ENCODE results near the gene CNR2.
"Not testable (repeated sequence)": the region's sequence is repeated elsewhere in the genome, so short reads cannot be mapped to it uniquely, and the experiment has no call there.

CNR2 gene

DNA sequence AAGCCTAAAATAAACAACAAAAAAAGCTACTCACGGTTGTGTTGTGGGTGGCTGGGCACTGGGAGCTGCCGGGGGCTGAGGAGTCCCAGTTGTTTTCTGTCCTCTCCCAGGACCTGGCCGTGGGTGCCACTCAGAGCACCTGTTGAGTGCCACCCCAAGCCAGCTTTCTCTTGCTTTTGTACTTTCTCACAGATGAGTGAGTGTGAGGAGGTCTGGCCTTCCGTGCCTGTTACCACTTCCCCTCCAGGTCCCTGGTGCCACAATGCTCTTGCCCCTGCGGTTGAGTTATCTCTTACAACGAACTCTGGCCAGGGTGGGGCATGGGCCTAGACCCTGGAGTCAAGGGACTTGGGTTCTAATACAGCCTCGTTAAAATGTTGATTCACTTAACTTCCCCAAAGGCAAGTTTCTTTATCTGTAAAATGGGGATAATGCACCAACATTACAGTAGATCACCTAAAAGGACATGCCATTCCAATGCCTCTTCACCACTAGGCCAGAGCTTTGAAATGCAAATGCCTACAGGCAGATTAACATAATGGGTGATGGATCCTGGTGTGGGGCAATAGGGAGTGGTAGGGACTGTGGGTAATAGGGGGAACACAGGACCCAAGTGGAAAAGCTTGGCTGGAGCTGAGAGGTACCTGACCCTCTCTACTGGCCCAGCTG is at the start of gene CNR2:
Gene CNR2 (minus strand): TSS at position 151 of the 669 bp plus-strand sequence. CDS start 37,745 bp downstream, outside the sequence.
- DNase-seq, result no peak

DNA sequence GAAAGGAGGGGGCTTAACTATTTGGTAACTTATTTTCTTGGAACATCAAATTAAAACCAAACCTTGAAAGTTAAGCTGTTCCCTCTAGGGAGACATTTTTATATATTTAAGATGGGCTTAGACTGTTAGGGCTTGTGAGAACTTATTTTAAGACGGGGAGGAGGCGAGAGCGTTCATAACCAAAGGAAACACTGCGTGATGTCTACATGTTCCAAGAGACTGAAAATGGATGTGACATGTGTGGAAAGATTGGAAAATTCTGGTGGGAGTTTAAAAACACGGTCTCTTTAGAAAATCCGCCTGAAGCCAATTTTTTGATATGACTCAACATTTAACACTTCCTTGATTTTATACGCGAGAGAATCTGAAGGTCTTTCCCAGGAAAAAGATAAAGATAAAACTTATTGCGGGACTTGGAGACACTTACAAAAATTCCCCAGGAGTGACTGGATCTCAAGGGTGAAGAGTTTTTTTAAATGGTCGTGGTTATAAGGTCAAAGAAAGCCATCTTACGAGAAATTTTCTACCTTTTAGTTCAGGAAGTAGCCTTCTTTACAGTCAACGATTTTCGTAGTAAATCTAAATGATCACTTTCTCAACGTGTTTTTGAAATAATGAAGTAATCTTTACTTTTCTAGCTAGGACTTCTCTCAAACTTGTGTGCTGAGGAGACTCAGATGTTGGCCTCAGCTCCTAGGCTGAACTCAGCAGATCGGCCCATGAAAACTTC is 47.3 kb upstream of the CNR2 start:
- no peak for DNase-seq

DNA sequence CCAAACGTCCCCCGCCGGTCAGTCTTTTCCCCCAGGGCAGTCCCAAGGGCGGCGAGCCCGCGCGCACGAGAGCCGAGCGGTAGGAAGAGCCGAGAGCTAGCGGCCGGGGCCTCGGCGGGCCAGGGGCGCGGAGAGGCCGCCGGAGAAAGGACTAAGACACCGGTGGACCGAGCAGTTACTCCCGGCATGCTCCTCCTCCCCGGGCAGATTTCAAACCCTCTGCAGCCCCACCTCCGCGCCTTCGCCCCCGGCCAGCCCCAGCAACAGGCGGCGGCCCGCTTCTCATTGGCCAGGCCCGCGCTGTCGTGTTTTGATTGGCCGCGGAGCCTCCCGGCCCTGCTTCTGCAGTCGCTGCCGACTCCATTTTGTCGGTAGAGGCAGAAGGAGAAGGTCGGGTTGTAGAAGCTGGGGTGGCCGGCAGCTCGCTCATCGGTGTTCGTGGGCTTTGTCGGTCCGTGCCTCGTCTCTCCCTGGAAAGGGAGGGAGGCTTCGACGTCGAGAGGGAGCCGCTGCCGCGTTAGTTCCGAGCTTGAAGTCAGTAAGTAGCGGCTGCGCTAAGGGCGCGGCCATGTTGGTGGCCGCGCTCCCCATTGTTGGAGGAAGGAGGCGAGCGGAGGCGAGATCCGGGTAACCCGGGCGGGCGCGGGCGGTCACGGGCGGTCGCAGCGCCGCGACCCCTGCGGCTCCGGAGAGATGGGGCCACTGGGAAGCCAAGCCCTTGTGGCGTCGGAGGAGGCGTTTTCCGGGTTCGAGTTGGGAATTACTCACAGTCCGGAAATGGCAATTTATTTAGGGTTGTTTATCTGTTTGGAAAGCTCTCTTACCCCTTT is 46.5 kb upstream of the CNR2 start, which contains the start of gene PNRC2:
Gene PNRC2 (plus strand): TSS at position 368 of the 830 bp plus-strand sequence. CDS start 1,630 bp downstream, outside the sequence.
- DNase-seq, result peak; percentile 97

DNA sequence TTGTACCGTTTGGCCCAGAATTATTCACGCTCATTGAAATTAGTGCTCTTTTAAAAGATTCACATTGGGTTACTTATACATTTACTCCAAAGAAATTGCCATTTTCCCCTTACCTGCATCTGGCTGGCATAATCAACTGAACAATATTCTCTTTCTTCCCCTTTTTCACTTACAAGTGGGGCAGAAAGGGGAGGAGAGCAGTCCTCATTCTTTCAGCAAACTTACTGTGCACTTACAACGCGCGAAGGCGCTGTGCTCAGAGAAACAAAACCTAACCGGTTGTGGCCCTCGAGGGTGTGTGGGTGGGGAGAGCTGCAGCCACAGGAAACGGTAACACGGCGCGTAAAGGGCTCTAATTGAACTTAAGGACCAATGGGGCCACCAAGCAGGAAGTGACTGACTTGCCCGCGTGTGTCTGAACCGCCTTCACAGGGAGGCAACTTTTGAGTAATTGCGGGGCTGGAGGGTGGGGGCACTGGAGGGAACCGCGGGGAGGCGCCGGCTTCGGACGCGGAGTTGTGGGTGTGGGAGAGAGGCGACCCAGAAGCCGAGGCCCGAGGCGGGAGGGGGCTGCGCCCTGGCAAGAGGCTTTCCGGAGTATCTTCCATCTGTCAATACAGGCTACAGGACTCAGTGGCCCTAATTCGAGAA is 45.8 kb upstream of the CNR2 start:
- peak; percentile 94 for DNase-seq

DNA sequence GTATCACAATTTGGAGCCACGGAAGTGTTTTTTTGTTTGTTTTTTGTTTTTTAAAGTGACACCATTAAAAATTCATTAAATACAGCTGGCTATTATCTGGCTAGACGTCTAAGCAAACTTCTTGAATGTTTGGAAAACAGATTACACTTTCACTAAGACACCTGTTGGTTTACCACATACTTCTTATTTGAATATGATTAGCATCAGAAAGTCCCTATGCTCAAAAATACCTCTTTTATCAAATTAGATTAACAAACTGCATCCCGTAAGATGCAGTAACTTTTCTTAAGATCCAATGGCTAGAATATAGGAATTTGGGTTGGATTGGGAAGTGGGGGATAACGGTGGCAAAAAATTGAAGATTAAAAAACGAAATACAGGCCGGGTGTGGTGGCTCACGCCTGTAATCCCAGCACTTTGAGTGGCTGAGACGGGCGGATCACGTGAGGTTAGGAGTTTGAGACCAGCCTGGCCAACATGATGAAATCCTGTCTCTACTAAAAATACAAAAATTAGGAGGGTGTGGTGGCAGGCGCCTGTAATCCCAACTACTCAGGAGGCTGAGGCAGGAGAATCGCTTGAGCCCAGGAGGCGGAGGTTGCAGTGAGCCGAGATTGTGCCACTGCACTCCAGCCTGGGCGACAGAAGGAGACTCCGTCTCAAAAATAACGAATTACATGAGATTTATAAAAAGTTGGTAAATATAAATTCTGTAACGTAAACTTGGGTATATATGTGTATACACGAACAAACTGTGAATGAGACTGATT is 45.1 kb upstream of the CNR2 start:
- not testable (repeated sequence) for DNase-seq

DNA sequence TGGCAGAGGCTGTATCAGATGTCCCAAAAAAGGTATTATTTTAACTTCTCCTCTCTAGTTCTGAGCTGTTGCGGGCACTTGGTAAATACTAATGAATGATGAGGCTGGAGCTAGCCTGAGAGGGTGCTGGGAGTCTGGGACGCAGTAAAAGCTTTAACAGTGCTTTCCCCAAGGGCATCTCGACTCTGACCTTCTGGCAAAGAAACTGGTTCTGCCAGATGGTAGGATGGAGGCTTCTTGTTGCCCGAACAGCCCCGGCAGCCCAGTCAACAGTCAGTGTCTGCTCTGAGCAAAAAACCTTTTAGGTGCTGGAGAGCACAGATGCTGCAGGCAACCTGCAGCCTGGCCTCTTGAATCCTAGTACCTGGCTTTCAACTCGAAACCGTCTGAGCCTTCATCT is 43.9 kb upstream of the CNR2 start:
- peak; percentile 12 for DNase-seq

DNA sequence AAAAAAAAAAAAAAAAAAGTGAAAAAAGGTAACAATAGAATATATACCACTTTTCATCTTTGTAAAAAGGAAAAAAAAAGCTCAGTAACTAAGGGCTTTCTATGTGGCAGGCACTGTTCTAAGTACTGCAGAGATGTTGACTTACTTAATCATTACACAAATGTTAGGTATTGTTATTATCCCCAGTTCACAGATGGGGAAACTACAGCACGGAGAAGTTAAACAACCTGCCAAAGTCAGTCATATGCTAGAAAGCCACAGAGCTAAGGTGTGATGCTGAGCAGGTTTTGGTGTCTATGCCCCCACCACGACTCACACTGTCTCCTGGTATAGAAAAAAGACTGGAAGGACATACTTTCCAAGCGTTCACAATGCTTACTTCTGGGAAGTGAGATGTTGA is 39.9 kb upstream of the CNR2 start:
- no peak for DNase-seq

DNA sequence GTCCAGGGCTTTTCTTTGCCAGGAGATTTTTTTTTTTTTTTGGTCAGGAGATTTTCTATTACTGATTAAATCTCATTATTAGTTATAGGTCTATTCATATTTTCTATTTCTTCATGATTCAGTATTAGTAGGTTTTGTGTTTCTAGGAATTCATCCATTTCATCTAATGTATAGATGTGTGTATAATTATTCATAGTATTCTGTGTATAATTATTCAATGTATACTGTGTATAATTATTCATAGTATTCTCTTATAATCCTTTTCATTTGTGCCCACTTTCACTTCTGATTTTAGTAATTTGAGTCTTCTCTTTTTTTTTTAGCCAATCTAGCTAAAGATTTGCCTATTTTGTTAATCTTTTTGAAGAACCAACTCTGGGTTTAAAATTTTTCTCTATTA is 34.2 kb upstream of the CNR2 start:
- no peak for DNase-seq

DNA sequence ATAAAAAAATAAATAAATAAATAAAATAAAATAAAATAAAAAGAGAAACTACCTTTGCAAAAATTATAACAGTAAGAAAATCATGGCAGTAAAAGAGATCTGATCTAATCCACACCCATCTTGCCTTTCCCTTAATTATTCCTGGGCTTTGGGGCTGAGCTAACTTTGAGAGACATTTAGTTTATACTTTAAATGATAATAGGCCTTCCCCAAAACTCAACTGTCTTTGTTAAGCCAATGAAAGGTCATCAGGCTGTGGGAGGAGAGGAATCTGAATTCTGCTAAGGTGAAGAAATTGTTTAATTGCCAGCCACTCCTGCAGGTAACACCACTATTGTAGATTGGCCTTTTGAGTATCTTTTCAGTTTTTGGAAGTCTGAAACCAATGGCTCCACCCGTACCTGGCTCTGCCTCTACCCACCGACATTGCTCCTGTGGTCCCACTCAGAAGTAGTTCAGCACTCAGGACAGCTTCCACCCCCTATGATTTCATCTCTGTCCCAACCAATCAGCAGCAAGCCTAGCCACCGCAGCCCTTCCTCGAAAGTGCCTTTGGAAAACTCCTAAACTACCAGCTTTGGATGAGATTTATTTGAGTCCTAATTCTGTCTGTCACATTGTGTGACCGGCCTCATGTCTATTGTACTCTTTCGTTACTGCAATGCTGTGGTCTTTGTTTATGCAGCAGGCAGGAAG is 23.5 kb upstream of the CNR2 start:
- no peak for DNase-seq

DNA sequence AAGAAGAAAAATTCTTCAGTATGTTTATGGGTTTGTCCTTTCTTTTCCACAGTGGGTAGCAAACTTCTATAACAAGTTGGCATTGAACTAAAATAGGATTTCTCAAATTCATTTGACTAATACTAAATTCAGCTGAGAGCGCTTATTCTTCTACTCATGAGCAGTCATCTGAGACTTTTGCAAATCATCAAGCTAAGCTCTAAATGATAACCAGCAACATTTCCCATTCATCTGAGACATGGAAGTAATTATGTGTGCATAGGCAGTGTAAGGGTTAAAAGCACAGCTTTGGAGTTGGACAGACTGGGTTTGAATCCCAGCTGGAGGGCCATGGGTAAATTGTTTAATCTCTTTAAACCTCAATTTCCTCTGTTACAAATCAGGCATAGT is 18.3 kb upstream of the CNR2 start:
- no peak for DNase-seq

DNA sequence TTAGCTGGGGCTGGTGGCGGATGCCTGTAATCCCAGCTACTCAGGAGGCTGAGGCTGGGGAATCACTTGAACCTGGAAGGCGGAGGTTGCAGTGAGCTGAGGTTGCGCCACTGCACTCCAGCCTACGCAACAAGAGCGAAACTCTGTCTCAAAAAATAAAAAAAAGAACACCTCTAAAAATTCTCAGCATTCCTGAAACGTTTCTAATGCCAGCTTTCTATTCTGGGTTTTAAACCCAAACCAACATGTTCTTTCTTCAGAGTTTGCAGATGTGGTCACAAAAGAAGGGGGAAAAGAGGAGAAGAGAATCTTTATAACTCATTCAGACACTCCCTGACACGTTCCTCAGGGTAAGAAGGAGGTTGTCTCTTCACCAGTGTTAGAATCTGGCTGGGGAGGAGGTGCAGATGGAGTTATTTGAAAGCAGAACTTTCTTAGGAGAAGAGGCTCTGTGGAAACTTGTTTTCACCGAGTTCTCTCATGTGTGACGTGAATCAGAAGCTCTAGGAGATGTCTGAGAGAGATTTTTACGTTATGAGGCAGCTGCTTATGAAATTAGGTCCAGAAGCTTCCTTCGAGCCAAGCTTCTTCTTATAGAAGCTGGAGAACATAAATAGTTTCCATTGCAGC is 17.8 kb upstream of the CNR2 start:
- DNase-seq, result no peak

DNA sequence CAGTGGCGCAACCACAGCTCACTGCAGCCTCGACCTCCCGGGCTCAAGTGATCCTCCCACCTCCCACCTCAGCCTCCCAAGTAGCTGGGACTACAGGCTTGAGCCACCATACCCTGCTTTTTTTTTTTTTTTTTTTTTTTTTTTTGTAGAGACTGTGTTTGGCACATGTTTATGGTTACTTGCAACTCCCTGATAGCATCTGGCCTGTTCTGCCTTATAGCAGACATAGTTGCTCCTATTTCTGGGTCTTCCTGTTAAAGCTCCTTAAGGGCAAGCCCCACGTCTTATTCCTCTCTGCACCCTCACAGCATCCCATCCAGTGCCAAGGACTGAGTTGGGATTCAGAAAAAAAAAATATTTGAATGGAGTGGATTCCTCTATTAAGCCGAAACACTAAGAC is 17.1 kb upstream of the CNR2 start:
- no peak for DNase-seq

DNA sequence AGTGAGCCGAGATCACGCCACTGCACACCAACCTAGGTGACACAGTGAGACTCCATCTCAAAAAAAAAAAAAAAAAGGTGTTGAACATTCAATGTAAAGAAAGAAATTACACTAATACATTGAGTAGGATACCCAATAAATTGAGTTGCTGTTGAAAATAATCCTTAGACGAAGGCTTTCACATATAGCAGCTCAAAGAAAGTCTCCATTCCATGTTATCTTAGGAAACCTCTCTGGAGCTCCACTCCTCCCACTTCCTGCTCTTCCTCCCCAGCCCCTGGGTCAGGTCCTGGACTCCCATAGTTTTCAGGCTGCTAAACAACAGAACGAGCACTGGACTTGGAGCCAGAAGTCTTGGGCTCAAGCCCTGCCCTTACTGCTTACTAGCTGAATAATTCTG is 15.6 kb upstream of the CNR2 start:
- DNase-seq, result no peak

DNA sequence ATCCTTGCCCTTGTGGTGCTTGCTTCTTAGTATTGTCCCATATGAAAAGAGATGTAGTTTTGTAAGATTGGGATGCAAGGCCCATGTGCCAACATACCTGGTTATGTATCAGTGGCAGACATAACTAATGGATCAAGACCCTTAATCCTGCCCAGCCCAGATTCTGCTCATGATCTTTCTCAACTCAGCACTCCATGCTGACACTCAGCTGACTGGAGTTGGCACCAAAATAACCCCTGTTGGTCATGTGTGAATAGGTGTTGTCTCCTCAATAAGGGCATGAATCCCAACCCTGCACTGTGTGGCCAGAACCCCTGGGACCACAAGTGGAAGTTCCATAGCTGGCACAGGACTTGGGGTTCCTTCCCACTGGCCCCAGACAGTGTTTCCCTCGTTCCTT is 13.9 kb upstream of the CNR2 start:
- DNase-seq, result no peak

DNA sequence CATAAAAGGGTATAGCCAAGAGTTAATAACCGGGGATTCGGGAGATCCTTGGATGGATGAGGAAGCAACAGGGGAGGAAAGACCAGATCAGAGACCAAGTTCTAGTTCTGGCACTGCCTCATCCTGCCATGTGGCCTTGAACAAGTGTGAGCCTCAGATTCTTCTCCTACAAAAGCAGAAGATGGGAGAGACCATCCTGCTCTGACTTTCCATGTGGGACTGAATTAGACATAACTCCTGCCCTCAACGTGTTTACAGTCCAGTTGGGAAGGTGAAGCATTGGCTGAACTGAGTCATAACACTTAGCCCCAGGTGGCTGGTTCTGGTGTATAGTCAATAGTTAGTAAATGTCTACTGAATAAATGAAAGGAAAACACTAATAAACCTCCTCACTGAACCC is 12.1 kb upstream of the CNR2 start:
- no peak for DNase-seq

DNA sequence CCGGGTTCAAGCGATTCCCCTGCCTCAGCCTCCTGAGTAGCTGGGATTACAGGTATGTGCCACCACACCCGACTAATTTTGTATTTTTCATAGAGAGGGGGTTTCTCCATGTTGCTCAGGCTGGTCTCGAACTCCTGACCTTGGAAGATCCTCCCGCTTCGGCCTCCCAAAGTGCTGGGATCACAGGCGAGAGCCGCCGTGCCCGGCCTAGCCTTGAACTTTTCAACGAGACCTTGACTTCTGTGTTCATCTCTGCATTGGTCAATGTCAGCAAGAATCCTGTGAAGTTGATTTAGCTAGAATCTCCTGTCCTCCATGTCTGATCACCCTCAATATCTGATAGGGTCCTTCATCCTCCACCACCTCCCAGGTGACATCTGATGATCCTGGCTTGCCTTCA is 11.4 kb upstream of the CNR2 start:
- no peak for DNase-seq

DNA sequence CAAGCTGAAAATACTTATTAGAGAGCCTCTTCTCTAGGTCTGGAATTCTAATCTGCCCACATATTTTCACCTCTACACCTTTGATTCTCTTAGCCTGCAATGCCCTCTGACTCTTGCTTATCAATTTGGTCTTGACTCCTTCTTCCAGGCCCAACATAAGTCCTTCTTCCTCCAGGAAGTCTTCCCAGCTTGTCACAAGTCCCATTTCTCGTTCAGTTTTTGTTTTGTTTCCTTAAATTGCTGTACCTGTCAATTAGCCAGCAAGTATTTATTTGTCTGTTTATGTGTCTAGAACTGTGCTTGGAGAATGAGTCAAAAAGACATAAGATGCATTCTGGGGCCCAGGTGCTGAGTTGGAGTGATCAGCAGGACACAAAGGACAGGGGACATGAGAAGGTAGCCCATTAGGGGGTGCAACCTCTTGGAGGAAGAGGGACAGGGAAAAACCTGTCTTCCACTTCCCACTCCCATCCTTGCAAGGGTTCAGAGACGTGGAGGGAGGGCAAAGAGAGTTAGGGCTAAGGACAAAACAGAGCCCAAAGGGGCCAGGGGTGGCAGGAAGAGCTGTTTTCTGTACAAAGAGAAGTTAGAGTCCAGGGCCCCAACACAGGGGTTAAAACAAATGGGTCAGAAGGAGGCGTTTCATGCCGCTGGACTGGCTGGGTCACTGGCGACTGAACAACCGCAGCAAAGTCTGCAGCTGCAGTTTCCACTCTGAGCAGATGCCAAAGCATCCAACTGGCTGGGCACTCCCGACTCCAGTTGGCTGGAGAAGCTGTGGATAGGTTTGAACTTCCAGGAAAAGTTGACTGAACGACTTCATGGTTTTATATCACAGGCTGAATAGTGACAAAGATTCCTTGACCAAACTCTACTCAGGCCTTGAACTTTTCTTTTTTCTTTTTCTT is 10.7 kb upstream of the CNR2 start:
- no peak for DNase-seq

DNA sequence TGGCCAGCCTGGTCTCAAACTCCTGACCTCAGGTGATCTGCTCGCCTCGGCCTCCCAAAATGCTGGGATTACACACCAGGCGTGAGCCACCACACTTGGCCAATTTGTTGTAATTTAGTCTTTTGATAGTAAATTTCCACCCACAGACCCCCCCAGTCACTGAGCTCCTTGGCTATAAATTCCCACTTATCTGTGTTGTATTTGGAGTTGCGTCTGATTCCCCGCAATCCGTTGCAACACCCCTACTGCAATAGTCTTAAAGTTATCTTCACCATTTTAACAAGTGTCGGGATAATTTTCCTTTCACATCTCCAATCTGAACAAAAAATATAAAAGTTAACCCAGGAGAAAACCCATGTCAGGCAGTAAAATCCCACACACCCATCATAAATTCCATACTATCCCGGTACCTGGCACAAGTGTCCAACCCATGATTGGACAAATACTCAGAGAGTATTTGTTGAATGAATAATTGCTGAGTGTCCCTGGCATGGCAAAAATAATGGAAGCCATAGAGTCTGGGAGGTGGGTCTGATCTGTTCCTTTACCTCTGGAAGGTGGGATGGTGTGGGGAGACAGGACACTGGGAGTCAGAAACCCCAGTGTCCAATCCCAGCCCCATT is 9.3 kb upstream of the CNR2 start:
- no peak for DNase-seq
